A549 (cell line): ENCODE measurements around the gene TSPAN5. TPM values are rescaled to one million over a fixed set of nuclear protein-coding genes. Genes with fewer than 3 reads are reported as not detected.

ENCODE experiments used
- ATAC-seq, 2 experiments: fragments of 200-7000 bp in 1 of 2; fragments of >200 bp in 1 of 2; cut with Nextera tagmentation in 1 of 2; cut with Tn5 transposase in 1 of 2; 3 replicates each; pipeline versions ENCODE4 v1.8.0 to v1.9.1; 2018 to 2020; ENCODE audit warnings: mild to moderate bottlenecking in 1 of 2, moderate library complexity in 1 of 2
- CTCF ChIA-PET: fragments of 300-600 bp; sonication (Branson Sonifier 250); formaldehyde crosslinking; extraction: SDS; loops from one replicate; lab custom pipeline; 2021; ENCODE audit warnings: antibody characterized with exemption, inconsistent platforms; lab: Yijun Ruan, JAX
- POLR2A ChIA-PET: fragments of 350-600 bp; formaldehyde crosslinking; extraction: SDS; loops from one replicate; lab custom pipeline; 2021; ENCODE audit warnings: antibody characterized with exemption, inconsistent platforms; lab: Yijun Ruan, JAX
- DNase-seq, 2 experiments: peaks; one replicate each; pipeline versions ENCODE4 v3.0.0 to v3.0.0-alpha.2; 2011 to 2016; ENCODE audit warnings: low read depth in 1 of 2, low spot score in 1 of 2
- FAIRE-seq: peaks from 2 replicates; lab custom pipeline; 2011; peaks lifted over from hg19 to GRCh38; lab: Jason Lieb, UNC
- H3K27ac ChIP-seq, 2 experiments: fragments of >200 bp; sonication (Bioruptor Twin); formaldehyde crosslinking; 3 replicates each; pipeline ENCODE4 v1.5.1; 2016 to 2017
- H3K4me1 ChIP-seq: fragments of >200 bp; sonication (Bioruptor Twin); formaldehyde crosslinking; 3 replicates; pipeline ENCODE4 v1.6.1; 2016
- H3K4me2 ChIP-seq: fragments of >200 bp; sonication (Bioruptor Twin); formaldehyde crosslinking; 3 replicates; pipeline ENCODE4 v1.6.1; 2016
- H3K4me3 ChIP-seq: fragments of >200 bp; sonication (Bioruptor Twin); formaldehyde crosslinking; 3 replicates; pipeline ENCODE4 v1.5.1; 2016
- H3K9me3 ChIP-seq: fragments of >200 bp; sonication (Bioruptor Twin); formaldehyde crosslinking; 3 replicates; pipeline ENCODE4 v1.6.1; 2016
- ATOH8 ChIP-seq: fragments of 250-450 bp; sonication (Bioruptor Pico); IDR thresholded peaks from 2 replicates; pipeline ENCODE4 v1.5.0; 2020; ENCODE audit warnings: low read depth, mild to moderate bottlenecking, moderate library complexity
- BHLHE40 ChIP-seq: IDR thresholded peaks from 2 replicates; pipeline ENCODE4 v1.6.1; 2012; ENCODE audit warnings: low read depth, low read length, inconsistent platforms
- E2F6 ChIP-seq: IDR thresholded peaks from 2 replicates; pipeline ENCODE4 v1.6.1; 2012; ENCODE audit warnings: low read depth, borderline replicate concordance
- EHMT2 ChIP-seq: fragments of 200-600 bp; sonication (generic); IDR thresholded peaks from 2 replicates; pipeline ENCODE4 v1.6.1; 2016; ENCODE audit warnings: antibody characterized with exemption, low read depth, mild to moderate bottlenecking, moderate library complexity
- ESRRA ChIP-seq: fragments of 150-350 bp; IDR thresholded peaks from 2 replicates; pipeline ENCODE4 v1.6.1; 2014; ENCODE audit warnings: mild to moderate bottlenecking, low read length, borderline replicate concordance
- FOSL2 ChIP-seq, 2 experiments: fragments of 450-650 bp in 1 of 2; fragments of >200 bp in 1 of 2; sonication (Bioruptor Twin) in 1 of 2; formaldehyde crosslinking; IDR thresholded peaks; 2 replicates each; pipeline versions ENCODE4 v1.5.0 to v1.6.1; 2016 to 2020; ENCODE audit warnings: mild to moderate bottlenecking in 1 of 2, moderate library complexity in 1 of 2
- FOXS1 ChIP-seq: fragments of 250-450 bp; sonication (Bioruptor Pico); IDR thresholded peaks from 2 replicates; pipeline ENCODE4 v1.5.0; 2020; ENCODE audit warnings: mild to moderate bottlenecking, moderate library complexity
- HMGXB4 ChIP-seq: fragments of 250-450 bp; sonication (Bioruptor Pico); IDR thresholded peaks from 2 replicates; pipeline ENCODE4 v1.5.0; 2021; ENCODE audit warnings: mild to moderate bottlenecking, moderate library complexity, borderline replicate concordance
- HOXA7 ChIP-seq: fragments of 250-450 bp; sonication (Bioruptor Pico); IDR thresholded peaks from 2 replicates; pipeline ENCODE4 v1.5.0; 2020; ENCODE audit warnings: mild to moderate bottlenecking, moderate library complexity
- HOXB13 ChIP-seq: fragments of 250-450 bp; sonication (Bioruptor Pico); IDR thresholded peaks from 2 replicates; pipeline ENCODE4 v1.5.0; 2020; ENCODE audit warnings: low read depth, mild to moderate bottlenecking, moderate library complexity
- KDM1A ChIP-seq: fragments of 200-600 bp; sonication (generic); IDR thresholded peaks from 2 replicates; pipeline ENCODE4 v1.6.1; 2016; ENCODE audit warnings: low read depth, mild to moderate bottlenecking
- MAZ ChIP-seq: fragments of 150-350 bp; IDR thresholded peaks from 2 replicates; pipeline ENCODE4 v1.6.1; 2014; ENCODE audit warnings: antibody characterized with exemption, low read depth, low read length, borderline replicate concordance
- MYC ChIP-seq: IDR thresholded peaks from 2 replicates; pipeline ENCODE4 v1.6.1; 2012; ENCODE audit warnings: mild to moderate bottlenecking, inconsistent platforms, low read length, improper control_type of control experiment, borderline replicate concordance
- NFE2L2 ChIP-seq: fragments of 150-350 bp; conservative IDR thresholded peaks from 2 replicates; pipeline ENCODE4 v1.6.1; 2014; ENCODE audit warnings: low read length
- NPAS2 ChIP-seq: fragments of 250-450 bp; sonication (Bioruptor Pico); IDR thresholded peaks from 2 replicates; pipeline ENCODE4 v1.8.0; 2022; ENCODE audit warnings: mild to moderate bottlenecking, moderate library complexity, borderline replicate concordance
- NR3C1 ChIP-seq: fragments of >200 bp; sonication (Bioruptor Twin); formaldehyde crosslinking; IDR thresholded peaks from 3 replicates; pipeline ENCODE4 v1.6.1; 2017
- PHF8 ChIP-seq: fragments of 200-600 bp; sonication (generic); IDR thresholded peaks from 2 replicates; pipeline ENCODE4 v1.6.1; 2016; ENCODE audit warnings: low read depth, mild to moderate bottlenecking, antibody characterized with exemption, moderate library complexity, borderline replicate concordance
- POLR2AphosphoS2 ChIP-seq: conservative IDR thresholded peaks from 2 replicates; pipeline ENCODE4 v1.6.1; 2012; ENCODE audit warnings: low read length, improper control_type of control experiment, inconsistent platforms
- RARB ChIP-seq: fragments of 250-450 bp; sonication (Bioruptor Pico); IDR thresholded peaks from 2 replicates; pipeline ENCODE4 v1.8.0; 2021; ENCODE audit warnings: mild to moderate bottlenecking, moderate library complexity
- RCOR1 ChIP-seq: fragments of 150-350 bp; IDR thresholded peaks from 2 replicates; pipeline ENCODE4 v1.6.1; 2014; ENCODE audit warnings: antibody characterized with exemption, low read length, low read depth
- REST ChIP-seq: fragments of 200-600 bp; sonication (generic); IDR thresholded peaks from 2 replicates; pipeline ENCODE4 v1.6.1; 2016; ENCODE audit warnings: antibody characterized with exemption, mild to moderate bottlenecking, moderate library complexity
- RNF2 ChIP-seq: fragments of 200-600 bp; sonication (generic); IDR thresholded peaks from 2 replicates; pipeline ENCODE4 v1.6.1; 2016; ENCODE audit warnings: low read depth, mild to moderate bottlenecking, antibody characterized with exemption, moderate library complexity, borderline replicate concordance
- SMC3 ChIP-seq: fragments of >200 bp; sonication (Bioruptor Twin); formaldehyde crosslinking; IDR thresholded peaks from 3 replicates; pipeline ENCODE4 v1.6.1; 2018; ENCODE audit warnings: inconsistent platforms
- TP53 ChIP-seq: fragments of 250-450 bp; sonication (Bioruptor Pico); IDR thresholded peaks from 2 replicates; pipeline ENCODE4 v1.5.0; 2021; ENCODE audit warnings: mild to moderate bottlenecking, moderate library complexity
- ZC3H11A ChIP-seq: fragments of 450-650 bp; IDR thresholded peaks from 2 replicates; pipeline ENCODE4 v1.6.1; 2014; ENCODE audit warnings: antibody characterized with exemption, mild to moderate bottlenecking
- WGBS: methylation state at CpG from one replicate; pipeline ENCODE4 v1.1.6; 2017; ENCODE audit errors: missing lambda C conversion rate; 5-methylcytosine and 5-hydroxymethylcytosine counted together
- polyA plus RNA-seq, 4 experiments: library from polyadenylated mRNA; depleted of rRNA in 3 of 4; stranded (reverse); fragments of >200 nt; fragmentation: RNase III in 1 of 4; extraction: RNeasy Plus Mini Kit Qiagen cat#74134 plus additional on column Dnase treatment in 1 of 4; gene quantifications; 2 replicates in 3 of 4; 3 replicates in 1 of 4; pipeline ENCODE4 v1.2.3, GENCODE V29; 2011 to 2017

TSPAN5 gene
- polyA plus RNA-seq, 2 of the 4 experiments (the other 2 are of a cell fraction): 9.5 to 12.4 TPM

- Histone ChIP-seq H3K9me3 (no peaks in the 10 kb centered on the region), H3K4me3 (no peak overlapping the region), H3K4me2 (no peak overlapping the region), H3K4me1 (no peaks in the 10 kb centered on the region), H3K27ac (no peak overlapping the region)
- WGBS: 96% methylated on average over 6 of the region's 6 CpGs
- ATAC-seq (no peak), FAIRE-seq (no peak), DNase-seq (no peak)
- CTCF ChIA-PET: no interaction called here
- POLR2A ChIA-PET: no interaction called here
- no peak for TF ChIP-seq ATOH8
- TF ChIP-seq MAZ: no peak
- no peak for TF ChIP-seq BHLHE40
- no peak for TF ChIP-seq FOSL2 (IDR thresholded peaks at IDR 0.05)
- no peak for TF ChIP-seq FOSL2 (CRISPR knock-in tag; IDR thresholded peaks at IDR 0.05)
- TF ChIP-seq NR3C1: no peak
- no peak for TF ChIP-seq MYC
- TF ChIP-seq FOXS1: no peak
- no peak for TF ChIP-seq HOXB13 (CRISPR knock-in tag)
- no peak for TF ChIP-seq KDM1A
- TF ChIP-seq HMGXB4: no peak
- no peak for TF ChIP-seq RCOR1
- TF ChIP-seq HOXA7 (CRISPR knock-in tag): no peak
- TF ChIP-seq NPAS2 (CRISPR knock-in tag): no peak
These were observed 46.6 kb downstream of the TSPAN5 start for GRCh38 chr4:98611677-98612317.

GRCh38 chr4:98610926-98611676, 47.3 kb downstream of the TSPAN5 start:
- Histone ChIP-seq H3K27ac (no peak overlapping the region), H3K9me3 (no peaks in the 10 kb centered on the region), H3K4me3 (no peak overlapping the region), H3K4me2 (no peak overlapping the region), H3K4me1 (no peaks in the 10 kb centered on the region)
- CTCF ChIA-PET: no interaction called here
- WGBS: 59% methylated on average over 6 of the region's 6 CpGs
- ATAC-seq (no peak), DNase-seq (no peak), FAIRE-seq (no peak)
- POLR2A ChIA-PET: no interaction called here
- no peak for TF ChIP-seq RNF2

- 83% methylated on average over 6 of the region's 6 CpGs for WGBS
These were observed 48.0 kb downstream of the TSPAN5 start for GRCh38 chr4:98610431-98610830.

More at GRCh38 chr4:98610431-98610830, 48.0 kb downstream of the TSPAN5 start:
- TF ChIP-seq E2F6 (no peak), ZC3H11A (no peak), TP53 (CRISPR knock-in tag) (no peak), SMC3 (no peak), HOXB13 (CRISPR knock-in tag) (no peak), PHF8 (no peak), EHMT2 (no peak), POLR2AphosphoS2 (no peak), ESRRA (no peak), MAZ (no peak), REST (no peak), NR3C1 (no peak), RARB (CRISPR knock-in tag) (no peak), NFE2L2 (no peak)
- no peak overlapping the region for H3K4me3 ChIP-seq
- no peak overlapping the region for H3K4me2 ChIP-seq
- H3K27ac ChIP-seq: no peak overlapping the region
- no peak for DNase-seq
- H3K9me3 ChIP-seq: no peaks in the 10 kb centered on the region
- no peak for ATAC-seq
- ChIA-PET POLR2A (no interaction called here), CTCF (interaction anchor here (0.6 to 1.1 kb wide), 2 partner anchors 17 to 192 kb away, joined by 3 to 4 read pairs; no protein-coding TSS in a partner anchor)
- no peaks in the 10 kb centered on the region for H3K4me1 ChIP-seq
- no peak for FAIRE-seq
